CD14-positive monocyte (primary cell): ENCODE results near the gene ZNF436. TPM values are rescaled to one million over a fixed set of nuclear protein-coding genes. Genes with fewer than 3 reads are reported as not detected.

ENCODE experiments used
- DNase-seq, 3 donors: peaks; one replicate each; pipeline ENCODE4 v3.0.0-alpha.2; 2011 to 2022
- H2AFZ ChIP-seq: 2 replicates; pipeline ENCODE4 v1.6.0; 2012; ENCODE audit warnings: mild to moderate bottlenecking, low read depth, low read length, inconsistent platforms; ENCODE audit not compliant: insufficient read depth, poor library complexity, severe bottlenecking
- H3K27ac ChIP-seq, 2 donors: 1 replicate in 1 of 2; 2 replicates in 1 of 2; pipeline ENCODE4 v1.5.1; 2012 to 2013; ENCODE audit warnings: low read length in 2 of 2, control low read depth in 1 of 2, inconsistent platforms in 1 of 2, low read depth in 1 of 2, mild to moderate bottlenecking in 1 of 2
- H3K27me3 ChIP-seq, 2 donors: one replicate each; pipeline versions ENCODE4 v1.6.0 to v1.6.1; 2011 to 2013; ENCODE audit warnings: low read length in 2 of 2; ENCODE audit not compliant: control insufficient read depth in 2 of 2, insufficient read depth in 2 of 2
- H3K36me3 ChIP-seq, 2 donors: replicated peaks in 1 of 2; 1 replicate in 1 of 2; 2 replicates in 1 of 2; pipeline versions ENCODE4 v1.5.1 to v1.6.1; 2012 to 2013; ENCODE audit warnings: low read length in 2 of 2, control low read depth in 1 of 2, inconsistent platforms in 1 of 2, mild to moderate bottlenecking in 1 of 2; ENCODE audit not compliant: insufficient read depth in 2 of 2, control insufficient read depth in 1 of 2
- H3K4me1 ChIP-seq, 2 donors: 1 replicate in 1 of 2; 2 replicates in 1 of 2; pipeline versions ENCODE4 v1.5.1 to v1.6.1; 2012 to 2013; ENCODE audit warnings: low read length in 2 of 2, control low read depth in 1 of 2, inconsistent platforms in 1 of 2, mild to moderate bottlenecking in 1 of 2, moderate library complexity in 1 of 2; ENCODE audit not compliant: insufficient read depth in 2 of 2, control insufficient read depth in 1 of 2
- H3K4me2 ChIP-seq: replicated peaks from 2 replicates; pipeline ENCODE3; 2012; ENCODE audit warnings: low read length, moderate library complexity, mild to moderate bottlenecking; ENCODE audit not compliant: poor library complexity, severe bottlenecking; ENCODE audit errors: extremely low read depth
- H3K4me3 ChIP-seq, 3 experiments: fragments of 200-600 bp in 1 of 3; sonication (generic) in 1 of 3; replicated peaks in 1 of 3; 1 replicate in 2 of 3; 2 replicates in 1 of 3; pipeline ENCODE4 v1.5.1; 2011 to 2013; ENCODE audit warnings: low read length in 3 of 3, mild to moderate bottlenecking in 3 of 3, control low read depth in 2 of 3, low read depth in 2 of 3, inconsistent platforms in 1 of 3, moderate library complexity in 1 of 3
- H3K79me2 ChIP-seq: 2 replicates; pipeline ENCODE4 v1.6.0; 2012; ENCODE audit warnings: mild to moderate bottlenecking, control low read depth, inconsistent platforms, low read length, moderate library complexity; ENCODE audit not compliant: insufficient read depth
- H3K9ac ChIP-seq: 2 replicates; pipeline ENCODE4 v1.6.0; 2017; ENCODE audit warnings: low read length, mild to moderate bottlenecking; ENCODE audit not compliant: insufficient read depth, poor library complexity, severe bottlenecking
- H3K9me3 ChIP-seq, 2 donors: replicated peaks in 1 of 2; 1 replicate in 1 of 2; 2 replicates in 1 of 2; pipeline versions ENCODE4 v1.5.1 to v1.6.1; 2012 to 2013; ENCODE audit warnings: low read length in 2 of 2, control low read depth in 1 of 2; ENCODE audit not compliant: control insufficient read depth in 1 of 2, insufficient read depth in 1 of 2
- H4K20me1 ChIP-seq: 2 replicates; pipeline ENCODE4 v1.6.0; 2012; ENCODE audit warnings: mild to moderate bottlenecking, low read length, control low read depth, moderate library complexity; ENCODE audit not compliant: insufficient read depth
- H3K27ac Mint-ChIP-seq, 7 donors: one replicate each; pipeline ENCODE4 v1.8.0; 2020; ENCODE audit warnings: mild to moderate bottlenecking in 7 of 7, mixed read lengths in 7 of 7, moderate library complexity in 6 of 7, inconsistent platforms in 2 of 7
- H3K27me3 Mint-ChIP-seq, 3 donors: one replicate each; pipeline ENCODE4 v1.8.0; 2021 to 2022; ENCODE audit warnings: low read depth in 3 of 3, mild to moderate bottlenecking in 3 of 3, mixed read lengths in 3 of 3, moderate library complexity in 3 of 3, inconsistent platforms in 1 of 3
- H3K36me3 Mint-ChIP-seq, 2 donors: one replicate each; pipeline ENCODE4 v1.8.0; 2020; ENCODE audit warnings: mixed read lengths in 2 of 2, inconsistent platforms in 1 of 2, mild to moderate bottlenecking in 1 of 2
- H3K4me1 Mint-ChIP-seq: one replicate; pipeline ENCODE4 v1.8.0; 2020; ENCODE audit warnings: mild to moderate bottlenecking, mixed read lengths
- H3K4me3 Mint-ChIP-seq, 2 donors: one replicate each; pipeline ENCODE4 v1.8.0; 2020; ENCODE audit warnings: mild to moderate bottlenecking in 2 of 2, mixed read lengths in 2 of 2, moderate library complexity in 1 of 2
- H3K9me3 Mint-ChIP-seq, 7 donors: one replicate each; pipeline ENCODE4 v1.8.0; 2020 to 2022; ENCODE audit warnings: mixed read lengths in 7 of 7, mild to moderate bottlenecking in 6 of 7, moderate library complexity in 6 of 7, inconsistent platforms in 2 of 7
- CTCF ChIP-seq: fragments of 200-600 bp; IDR thresholded peaks from one replicate; pipeline ENCODE4 v1.8.0; 2022; ENCODE audit warnings: antibody characterized with exemption, mild to moderate bottlenecking
- WGBS: methylation state at CpG from one replicate; pipeline ENCODE4 v1.1.5; 2013; ENCODE audit warnings: missing lambda C conversion rate; ENCODE audit not compliant: insufficient coverage; 5-methylcytosine and 5-hydroxymethylcytosine counted together
- intact Hi-C, 2 donors: fragments of 100-400 bp; cut with micrococcal nuclease; formaldehyde crosslinking; loops; one replicate each; pipeline versions ENCODE4 v1.15.0 to v1.15.1; 2023
- polyA plus RNA-seq, 3 donors: library from polyadenylated mRNA; depleted of rRNA in 1 of 3; unstranded in 2 of 3; stranded (reverse) in 1 of 3; fragments of 300-500 nt in 2 of 3; fragments of >200 nt in 1 of 3; fragmentation: Illumina TruSeq in 2 of 3; gene quantifications; 1 replicate in 2 of 3; 2 replicates in 1 of 3; pipeline ENCODE4 v1.2.3, GENCODE V29; 2012 to 2021

ZNF436 gene
- polyA plus RNA-seq, 3 donors, result 1.4 to 2.4 (median 2.0) TPM

- Mint-ChIP-seq H3K27me3 (peaks cover 0 to 3% (median 2%) of the 10 kb centered on the region in 3 donors), H3K4me3 (peak overlapping the region; percentile 92 to 96), H3K9me3 (peaks cover 16 to 29% (median 27%) of the 10 kb centered on the region in 7 donors), H3K36me3 (peaks cover 27 to 39% of the 10 kb centered on the region in 2 donors), H3K4me1 (peaks cover 31% of the 10 kb centered on the region), H3K27ac (peak overlapping the region in 6 of 7 donors; percentile 60 to 97 (median 93))
- Histone ChIP-seq H3K4me1 (peaks cover 18 to 30% of the 10 kb centered on the region in 2 donors), H3K36me3 (peaks cover 8 to 35% of the 10 kb centered on the region in 2 donors), H3K27ac (peak overlapping the region; percentile 51 to 88), H3K27me3 (no peaks in the 10 kb centered on the region), H2AFZ (peak overlapping the region; percentile 100), H4K20me1 (no peaks in the 10 kb centered on the region), H3K9me3 (peaks cover 24 to 25% of the 10 kb centered on the region in 2 donors), H3K79me2 (peaks cover 8% of the 10 kb centered on the region), H3K4me2 (peak overlapping the region; percentile 89), H3K4me3 (peak overlapping the region; percentile 86 to 100 (median 100)), H3K9ac (peak overlapping the region; percentile 87)
- DNase-seq, result no peak
- intact Hi-C loops, result loop anchor here in 1 of 2 donors (10.0 kb wide), 1 partner anchor 1277 kb away; the partner anchor contains the start of gene SRRM1
- 93% methylated on average over 4 of the region's 9 CpGs for WGBS
- no peak for TF ChIP-seq CTCF
Measured at GRCh38 chr1:23367451-23367790, 2.2 kb downstream of the ZNF436 start.

DNA sequence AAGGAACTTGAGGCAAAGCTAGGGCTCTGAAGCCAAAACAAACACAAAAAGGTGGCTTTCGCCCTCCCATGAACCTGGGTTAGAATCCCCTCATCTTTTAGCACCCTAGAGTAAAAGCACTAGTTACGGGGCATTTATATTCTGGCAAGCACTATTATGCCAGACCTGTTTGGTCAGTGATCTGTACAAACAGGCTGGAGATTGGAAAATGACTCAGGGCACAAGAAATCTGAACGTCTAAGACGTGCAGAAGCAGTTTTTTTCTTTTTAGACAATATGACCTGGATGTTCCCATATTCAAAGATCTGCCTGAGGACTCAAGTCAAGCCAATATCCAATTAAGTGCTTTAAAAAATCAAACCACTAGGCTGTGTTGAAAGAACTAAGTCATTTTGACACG lies 3.0 kb downstream of the ZNF436 start:
- intact Hi-C loops, result loop anchor here in 1 of 2 donors (10.0 kb wide), 1 partner anchor 1278 kb away; the partner anchor contains the start of gene SRRM1
- no peak for TF ChIP-seq CTCF
- H3K27ac ChIP-seq, result no peak overlapping the region
- H3K79me2 ChIP-seq, result peaks cover 8% of the 10 kb centered on the region
- Mint-ChIP-seq H3K36me3 (peaks cover 29 to 47% of the 10 kb centered on the region in 2 donors), H3K4me1 (peaks cover 31% of the 10 kb centered on the region), H3K27me3 (peaks cover 0 to 3% (median 2%) of the 10 kb centered on the region in 3 donors), H3K27ac (no peak overlapping the region), H3K4me3 (no peak overlapping the region), H3K9me3 (peaks cover 22 to 38% (median 35%) of the 10 kb centered on the region in 7 donors)
- no peak overlapping the region for H2AFZ ChIP-seq
- peaks cover 11 to 43% of the 10 kb centered on the region in 2 donors for H3K36me3 ChIP-seq
- no peak overlapping the region for H3K9ac ChIP-seq
- H4K20me1 ChIP-seq, result no peaks in the 10 kb centered on the region
- H3K4me2 ChIP-seq, result no peak overlapping the region
- no peak for DNase-seq
- 96% methylated on average over 4 of the region's 5 CpGs for WGBS
- H3K9me3 ChIP-seq, result peaks cover 33% of the 10 kb centered on the region in 2 donors
- no peak overlapping the region for H3K4me3 ChIP-seq
- H3K27me3 ChIP-seq, result no peaks in the 10 kb centered on the region
- H3K4me1 ChIP-seq, result peaks cover 18 to 30% of the 10 kb centered on the region in 2 donors
